HepG2 (cell line): ENCODE data around the gene FOXA1. TPM values are rescaled to one million over a fixed set of nuclear protein-coding genes. Genes with fewer than 3 reads are reported as not detected.

Experiments
- ATAC-seq: fragments of 200-7000 bp; cut with Tn5 transposase; 3 replicates; pipeline ENCODE4 v1.9.1; 2020; ENCODE audit warnings: mild to moderate bottlenecking, moderate library complexity
- BruUV-seq: library from RNA; stranded (reverse); fragments of 400-500 nt; replicated peaks from 2 replicates; lab custom pipeline; 2021; lab: Mats Ljungman, UMichigan
- CTCF ChIA-PET: fragments of 300-600 bp; formaldehyde crosslinking; extraction: SDS; loops from one replicate; lab custom pipeline; 2021; ENCODE audit warnings: low total read pairs, inconsistent platforms, low intra/inter-chr PET ratio; lab: Yijun Ruan, JAX
- POLR2A ChIA-PET: fragments of 350-600 bp; sonication (Branson Sonifier 250); formaldehyde crosslinking; loops from one replicate; lab custom pipeline; 2020; ENCODE audit warnings: antibody characterized with exemption, inconsistent platforms; lab: Yijun Ruan, JAX
- DNase-seq: peaks from one replicate; pipeline ENCODE4 v3.0.0-alpha.2; 2015; ENCODE audit warnings: low spot score
- FAIRE-seq: peaks from 3 replicates; lab custom pipeline; 2011; peaks lifted over from hg19 to GRCh38; lab: Jason Lieb, UNC
- H2AFZ ChIP-seq: one replicate; pipeline ENCODE4 v1.6.1; 2011; ENCODE audit warnings: low read length, inconsistent platforms
- H3K27ac ChIP-seq: fragments of 300-600 bp; 3 replicates; pipeline ENCODE4 v1.8.0; 2011; ENCODE audit warnings: mixed run types, mild to moderate bottlenecking, mixed read lengths, low read length, inconsistent platforms; ENCODE audit not compliant: insufficient read depth; ENCODE audit errors: extremely low read length
- H3K27me3 ChIP-seq, 2 experiments: fragments of 200-600 bp in 1 of 2; 2 replicates in 1 of 2; 3 replicates in 1 of 2; pipeline versions ENCODE4 v1.6.0 to v1.8.0; 2011; ENCODE audit warnings: low read length in 2 of 2, mild to moderate bottlenecking in 2 of 2, moderate library complexity in 2 of 2, inconsistent platforms in 1 of 2; ENCODE audit not compliant: insufficient read depth in 2 of 2, control insufficient read depth in 1 of 2
- H3K36me3 ChIP-seq, 2 experiments: fragments of 200-600 bp in 1 of 2; replicated peaks in 1 of 2; 2 replicates in 1 of 2; 3 replicates in 1 of 2; pipeline versions ENCODE4 v1.5.1 to v1.8.0; 2011; ENCODE audit warnings: low read length in 2 of 2, inconsistent platforms in 1 of 2; ENCODE audit not compliant: insufficient read depth in 2 of 2, control insufficient read depth in 1 of 2
- H3K4me1 ChIP-seq: 2 replicates; pipeline ENCODE4 v1.5.1; 2012; ENCODE audit warnings: low read length, inconsistent platforms; ENCODE audit not compliant: insufficient read depth
- H3K4me2 ChIP-seq: 2 replicates; pipeline ENCODE4 v1.6.0; 2011; ENCODE audit warnings: low read depth, low read length, inconsistent platforms
- H3K4me3 ChIP-seq, 3 experiments: fragments of 200-600 bp in 1 of 3; sonication (generic), shearing (Covaris generic) in 1 of 3; replicated peaks in 1 of 3; 2 replicates each; pipeline ENCODE4 v1.5.1; 2011 to 2016; ENCODE audit warnings: low read length in 3 of 3, inconsistent platforms in 2 of 3, low read depth in 2 of 3, mild to moderate bottlenecking in 2 of 3, control low read depth in 1 of 3, mixed read lengths in 1 of 3; ENCODE audit not compliant: insufficient read depth in 1 of 3
- H3K79me2 ChIP-seq: one replicate; pipeline ENCODE4 v1.6.1; 2011; ENCODE audit warnings: low read length, inconsistent platforms; ENCODE audit not compliant: insufficient read depth
- H3K9ac ChIP-seq: 2 replicates; pipeline ENCODE4 v1.6.0; 2011; ENCODE audit warnings: mild to moderate bottlenecking, low read depth, low read length, inconsistent platforms; ENCODE audit not compliant: insufficient read depth
- H3K9me3 ChIP-seq: 2 replicates; pipeline ENCODE4 v1.5.1; 2012; ENCODE audit warnings: mild to moderate bottlenecking, low read length
- H4K20me1 ChIP-seq: 2 replicates; pipeline ENCODE4 v1.6.0; 2011; ENCODE audit warnings: inconsistent platforms, mild to moderate bottlenecking, low read length, moderate library complexity; ENCODE audit not compliant: insufficient read depth
- ARNT ChIP-seq: fragments of 450-650 bp; IDR thresholded peaks from 2 replicates; pipeline ENCODE4 v1.6.1; 2017
- ARNT2 ChIP-seq: sonication (generic); formaldehyde crosslinking; IDR thresholded peaks from 2 replicates; pipeline ENCODE4 v1.8.0; 2022; ENCODE audit warnings: mild to moderate bottlenecking, low read depth, missing genetic modification reagents, moderate library complexity
- CHD4 ChIP-seq: fragments of 200-600 bp; sonication (generic); IDR thresholded peaks from 2 replicates; pipeline ENCODE4 v1.7.0; 2017; ENCODE audit warnings: mild to moderate bottlenecking, low read length, borderline replicate concordance
- MIXL1 ChIP-seq: IDR thresholded peaks from 2 replicates; pipeline ENCODE4 v1.6.1; 2016
- RBFOX2 ChIP-seq: fragments of 200-400 bp; formaldehyde crosslinking; IDR thresholded peaks from 2 replicates; pipeline ENCODE4 v1.6.1; 2017; ENCODE audit warnings: low read depth, mild to moderate bottlenecking, low read length
- SSRP1 ChIP-seq: IDR thresholded peaks from 2 replicates; pipeline ENCODE4 v1.6.1; 2016; ENCODE audit warnings: control low read depth
- ZBTB1 ChIP-seq: sonication (generic); formaldehyde crosslinking; IDR thresholded peaks from 2 replicates; pipeline ENCODE4 v1.4.0; 2020; ENCODE audit warnings: missing genetic modification reagents, borderline replicate concordance
- ZBTB25 ChIP-seq: IDR thresholded peaks from 2 replicates; pipeline ENCODE4 v1.6.1; 2018; ENCODE audit warnings: missing genetic modification reagents
- ZNF354B ChIP-seq: sonication (generic); formaldehyde crosslinking; IDR thresholded peaks from 2 replicates; pipeline ENCODE4 v1.8.0; 2022; ENCODE audit warnings: mild to moderate bottlenecking, missing genetic modification reagents
- ZNF576 ChIP-seq: sonication (generic); formaldehyde crosslinking; IDR thresholded peaks from 2 replicates; pipeline ENCODE4 v1.4.0; 2020; ENCODE audit warnings: mild to moderate bottlenecking, missing genetic modification reagents
- ZNF737 ChIP-seq: sonication (generic); formaldehyde crosslinking; IDR thresholded peaks from 2 replicates; pipeline ENCODE4 v1.5.0; 2020; ENCODE audit warnings: missing genetic modification reagents, mild to moderate bottlenecking, borderline replicate concordance
- WGBS: methylation state at CpG from one replicate; pipeline ENCODE4 v1.1.6; 2017; ENCODE audit warnings: low lambda C conversion rate; 5-methylcytosine and 5-hydroxymethylcytosine counted together
- in situ Hi-C: cut with HindIII; loops from 2 replicates; pipeline ENCODE4 v1.10.0; 2017; ENCODE audit warnings: low pct_unique_long_range_greater_than_20kb; ENCODE audit not compliant: extremely low pct_ligation_motif_present
- intact Hi-C: fragments of 100-400 bp; cut with micrococcal nuclease; formaldehyde crosslinking; loops from one replicate; pipeline ENCODE4 v1.10.0; 2022; ENCODE audit not compliant: unreplicated experiment
- polyA plus RNA-seq, 8 experiments: library from polyadenylated mRNA; depleted of rRNA in 3 of 8; stranded (reverse) in 7 of 8; unstranded in 1 of 8; fragments of >200 nt; fragmentation: Illumina TruSeq in 4 of 8; extraction: Trizol in 4 of 8; gene quantifications; 2 replicates each; pipeline versions ENCODE4 v1.2.1 to v1.2.3, GENCODE V29; 2011 to 2016; ENCODE audit warnings: low read depth in 4 of 8, missing spikeins in 1 of 8, mixed read lengths in 1 of 8; ENCODE audit not compliant: insufficient read depth in 1 of 8
- total RNA-seq, 5 experiments: library from RNA; depleted of rRNA; stranded (reverse); fragments of >200 nt; fragmentation: Illumina TruSeq; extraction: Trizol; gene quantifications; 2 replicates each; pipeline ENCODE4 v1.2.3, GENCODE V29; 2016; ENCODE audit warnings: low read depth in 1 of 5
- TF ChIP-seq, protein P1 (sequence below): sonication (generic); formaldehyde crosslinking; IDR thresholded peaks from 2 replicates; pipeline ENCODE4 v1.4.0; 2020; ENCODE audit warnings: missing genetic modification reagents
- TF ChIP-seq, protein P2 (sequence below): sonication (generic); formaldehyde crosslinking; IDR thresholded peaks from 2 replicates; pipeline ENCODE4 v1.5.0; 2020; ENCODE audit warnings: mild to moderate bottlenecking, missing genetic modification reagents, borderline replicate concordance
- TF ChIP-seq, protein P3 (sequence below): sonication (generic); formaldehyde crosslinking; IDR thresholded peaks from 2 replicates; pipeline ENCODE4 v1.8.0; 2022; ENCODE audit warnings: mild to moderate bottlenecking, missing genetic modification reagents, moderate library complexity
- TF ChIP-seq, protein P4 (sequence below): sonication (generic); formaldehyde crosslinking; IDR thresholded peaks from 2 replicates; pipeline ENCODE4 v1.8.1; 2023; ENCODE audit warnings: mild to moderate bottlenecking, missing genetic modification reagents, borderline replicate concordance

FOXA1 gene
- total and polyA plus RNA-seq, 2 of the 13 experiments (the other 11 are each of a cell fraction or from before 2014, with no cell fraction given), result 43.4 to 58.6 TPM

DNA sequence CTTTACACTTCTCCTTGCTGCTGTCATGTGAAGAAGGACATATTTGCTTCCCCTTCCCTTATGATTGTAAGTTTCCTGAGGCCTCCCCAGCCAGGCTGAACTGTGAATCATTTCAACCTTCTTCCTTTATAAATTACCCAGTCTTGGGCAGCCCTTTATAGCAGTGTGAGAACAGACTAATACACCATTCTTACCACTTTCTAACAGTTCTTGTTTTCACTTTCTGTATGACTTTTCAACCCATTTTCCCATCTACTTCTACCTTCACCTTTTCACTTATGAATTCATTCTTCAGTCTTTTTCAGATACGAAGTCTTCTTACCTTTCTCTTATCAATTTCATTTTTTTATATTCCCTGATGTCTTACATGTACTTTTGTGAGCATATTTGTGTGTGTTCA, 55.1 kb downstream of the FOXA1 start:
- Histone ChIP-seq H3K9ac (no peak overlapping the region), H3K27me3 (no peaks in the 10 kb centered on the region), H3K4me3 (no peak overlapping the region), H4K20me1 (no peaks in the 10 kb centered on the region), H3K4me1 (peaks cover under 1% of the 10 kb centered on the region; the same call in 1 of the 2 replicates), H3K27ac (no peak overlapping the region), H3K79me2 (no peaks in the 10 kb centered on the region), H3K9me3 (no peaks in the 10 kb centered on the region), H2AFZ (no peak overlapping the region), H3K4me2 (no peak overlapping the region), H3K36me3 (no peaks in the 10 kb centered on the region)
- ATAC-seq, result no peak
- BruUV-seq, result no TSS peak
- TF ChIP-seq ZNF737 (CRISPR knock-in tag), result no peak
- TF ChIP-seq CHD4, result no peak
- TF ChIP-seq SSRP1 (CRISPR knock-in tag), result no peak
- TF ChIP-seq ZNF576 (CRISPR knock-in tag), result no peak
- TF ChIP-seq, protein P1, sequence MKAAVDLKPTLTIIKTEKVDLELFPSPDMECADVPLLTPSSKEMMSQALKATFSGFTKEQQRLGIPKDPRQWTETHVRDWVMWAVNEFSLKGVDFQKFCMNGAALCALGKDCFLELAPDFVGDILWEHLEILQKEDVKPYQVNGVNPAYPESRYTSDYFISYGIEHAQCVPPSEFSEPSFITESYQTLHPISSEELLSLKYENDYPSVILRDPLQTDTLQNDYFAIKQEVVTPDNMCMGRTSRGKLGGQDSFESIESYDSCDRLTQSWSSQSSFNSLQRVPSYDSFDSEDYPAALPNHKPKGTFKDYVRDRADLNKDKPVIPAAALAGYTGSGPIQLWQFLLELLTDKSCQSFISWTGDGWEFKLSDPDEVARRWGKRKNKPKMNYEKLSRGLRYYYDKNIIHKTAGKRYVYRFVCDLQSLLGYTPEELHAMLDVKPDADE (CRISPR knock-in tag), result no peak
- TF ChIP-seq, protein P2, sequence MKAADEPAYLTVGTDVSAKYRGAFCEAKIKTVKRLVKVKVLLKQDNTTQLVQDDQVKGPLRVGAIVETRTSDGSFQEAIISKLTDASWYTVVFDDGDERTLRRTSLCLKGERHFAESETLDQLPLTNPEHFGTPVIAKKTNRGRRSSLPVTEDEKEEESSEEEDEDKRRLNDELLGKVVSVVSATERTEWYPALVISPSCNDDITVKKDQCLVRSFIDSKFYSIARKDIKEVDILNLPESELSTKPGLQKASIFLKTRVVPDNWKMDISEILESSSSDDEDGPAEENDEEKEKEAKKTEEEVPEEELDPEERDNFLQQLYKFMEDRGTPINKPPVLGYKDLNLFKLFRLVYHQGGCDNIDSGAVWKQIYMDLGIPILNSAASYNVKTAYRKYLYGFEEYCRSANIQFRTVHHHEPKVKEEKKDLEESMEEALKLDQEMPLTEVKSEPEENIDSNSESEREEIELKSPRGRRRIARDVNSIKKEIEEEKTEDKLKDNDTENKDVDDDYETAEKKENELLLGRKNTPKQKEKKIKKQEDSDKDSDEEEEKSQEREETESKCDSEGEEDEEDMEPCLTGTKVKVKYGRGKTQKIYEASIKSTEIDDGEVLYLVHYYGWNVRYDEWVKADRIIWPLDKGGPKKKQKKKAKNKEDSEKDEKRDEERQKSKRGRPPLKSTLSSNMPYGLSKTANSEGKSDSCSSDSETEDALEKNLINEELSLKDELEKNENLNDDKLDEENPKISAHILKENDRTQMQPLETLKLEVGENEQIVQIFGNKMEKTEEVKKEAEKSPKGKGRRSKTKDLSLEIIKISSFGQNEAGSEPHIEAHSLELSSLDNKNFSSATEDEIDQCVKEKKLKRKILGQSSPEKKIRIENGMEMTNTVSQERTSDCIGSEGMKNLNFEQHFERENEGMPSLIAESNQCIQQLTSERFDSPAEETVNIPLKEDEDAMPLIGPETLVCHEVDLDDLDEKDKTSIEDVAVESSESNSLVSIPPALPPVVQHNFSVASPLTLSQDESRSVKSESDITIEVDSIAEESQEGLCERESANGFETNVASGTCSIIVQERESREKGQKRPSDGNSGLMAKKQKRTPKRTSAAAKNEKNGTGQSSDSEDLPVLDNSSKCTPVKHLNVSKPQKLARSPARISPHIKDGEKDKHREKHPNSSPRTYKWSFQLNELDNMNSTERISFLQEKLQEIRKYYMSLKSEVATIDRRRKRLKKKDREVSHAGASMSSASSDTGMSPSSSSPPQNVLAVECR (CRISPR knock-in tag), result no peak
- no peak for TF ChIP-seq MIXL1 (CRISPR knock-in tag)
- TF ChIP-seq ZNF354B (CRISPR knock-in tag), result no peak
- TF ChIP-seq, protein P3, sequence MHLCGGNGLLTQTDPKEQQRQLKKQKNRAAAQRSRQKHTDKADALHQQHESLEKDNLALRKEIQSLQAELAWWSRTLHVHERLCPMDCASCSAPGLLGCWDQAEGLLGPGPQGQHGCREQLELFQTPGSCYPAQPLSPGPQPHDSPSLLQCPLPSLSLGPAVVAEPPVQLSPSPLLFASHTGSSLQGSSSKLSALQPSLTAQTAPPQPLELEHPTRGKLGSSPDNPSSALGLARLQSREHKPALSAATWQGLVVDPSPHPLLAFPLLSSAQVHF (CRISPR knock-in tag), result no peak
- no peak for TF ChIP-seq ZBTB1 (CRISPR knock-in tag)
- TF ChIP-seq, protein P4, sequence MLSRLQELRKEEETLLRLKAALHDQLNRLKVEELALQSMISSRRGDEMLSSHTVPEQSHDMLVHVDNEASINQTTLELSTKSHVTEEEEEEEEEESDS (CRISPR knock-in tag), result no peak
- no peak for TF ChIP-seq ZBTB25
- TF ChIP-seq RBFOX2, result no peak
- no peak for TF ChIP-seq ARNT2 (CRISPR knock-in tag)
- no peak for TF ChIP-seq ARNT
- in situ Hi-C loops, result no loop called here
- DNase-seq, result no peak
- WGBS, result 87% methylated on average over 1 of the region's 1 CpG
- ChIA-PET POLR2A (no interaction called here), CTCF (no interaction called here)
- no peak for FAIRE-seq
- intact Hi-C loops, result no loop called here
